Panc1 (cell line): Measurements from ENCODE around the gene SCYL3.

Experiments used
- CTCF ChIP-seq: fragments of 450-650 bp; IDR thresholded peaks from 2 replicates; pipeline ENCODE4 v1.5.1; 2017; ENCODE audit warnings: mild to moderate bottlenecking
- POLR2AphosphoS5 ChIP-seq: IDR thresholded peaks from 2 replicates; pipeline ENCODE4 v1.6.1; 2012; ENCODE audit warnings: mild to moderate bottlenecking, low read depth, low read length, moderate library complexity
- REST ChIP-seq, 2 experiments: IDR thresholded peaks; 2 replicates each; pipeline ENCODE4 v1.6.1; 2011 to 2012; ENCODE audit warnings: low read depth in 2 of 2, control low read depth in 1 of 2, low read length in 1 of 2, mild to moderate bottlenecking in 1 of 2, moderate library complexity in 1 of 2; ENCODE audit not compliant: insufficient read depth in 1 of 2
- SIN3A ChIP-seq: IDR thresholded peaks from 2 replicates; pipeline ENCODE4 v1.6.1; 2012; ENCODE audit warnings: low read depth, mild to moderate bottlenecking, low read length, moderate library complexity, borderline replicate concordance; ENCODE audit not compliant: insufficient read depth

GRCh38 chr1:169901115-169901514 is 7.4 kb upstream of the SCYL3 start:
- TF ChIP-seq POLR2AphosphoS5 = no peak
- TF ChIP-seq REST (IDR thresholded peaks at IDR 0.05; ENCODE audit: insufficient read depth in 1 of 2, low read depth in 2 of 2, low read length in 1 of 2) = no peak
- no peak for TF ChIP-seq CTCF
- no peak for TF ChIP-seq SIN3A
